Epithelial cell of prostate (primary cell): Measurements from ENCODE around the gene NCAM2.

ENCODE experiments used
- DNase-seq: peaks from one replicate; pipeline ENCODE4 v3.0.0-alpha.2; 2011; ENCODE audit warnings: low read depth, low spot score
- H3K27ac ChIP-seq: fragments of 450-650 bp; 2 replicates; pipeline ENCODE4 v1.5.1; 2017; ENCODE audit warnings: mild to moderate bottlenecking

NCAM2 gene

GRCh38 chr21:21025742-21026141, 27.5 kb downstream of the NCAM2 start:
- no peak for DNase-seq
- H3K27ac ChIP-seq, result no peak overlapping the region

- H3K27ac ChIP-seq, result no peak overlapping the region
- DNase-seq, result no peak
Observed at GRCh38 chr21:21028275-21028820, 30.1 kb downstream of the NCAM2 start.

- no peak for DNase-seq
- no peak overlapping the region for H3K27ac ChIP-seq
Observed at GRCh38 chr21:21029164-21029563, 31.0 kb downstream of the NCAM2 start.

GRCh38 chr21:21030311-21030710, 32.1 kb downstream of the NCAM2 start:
- no peak overlapping the region for H3K27ac ChIP-seq
- DNase-seq, result no peak

- no peak for DNase-seq
- no peak overlapping the region for H3K27ac ChIP-seq
Observed at GRCh38 chr21:21034036-21034435, 35.8 kb downstream of the NCAM2 start.

GRCh38 chr21:21039624-21040170, 41.5 kb downstream of the NCAM2 start:
- no peak for DNase-seq
- no peak overlapping the region for H3K27ac ChIP-seq

GRCh38 chr21:21045518-21045917, 47.3 kb downstream of the NCAM2 start:
- H3K27ac ChIP-seq, result no peak overlapping the region
- DNase-seq, result no peak

- no peak for DNase-seq
- no peak overlapping the region for H3K27ac ChIP-seq
Observed at GRCh38 chr21:21046063-21046462, 47.9 kb downstream of the NCAM2 start.

GRCh38 chr21:21051109-21052055, 53.2 kb downstream of the NCAM2 start:
- no peak for DNase-seq
- no peak overlapping the region for H3K27ac ChIP-seq

- no peak for DNase-seq
- H3K27ac ChIP-seq, result no peak overlapping the region
Observed at GRCh38 chr21:21052672-21053071, 54.5 kb downstream of the NCAM2 start.

GRCh38 chr21:21057349-21058062, 59.3 kb downstream of the NCAM2 start:
- no peak for DNase-seq
- no peak overlapping the region for H3K27ac ChIP-seq

- no peak for DNase-seq
Observed at GRCh38 chr21:21063828-21064227, 65.6 kb downstream of the NCAM2 start.

GRCh38 chr21:21064353-21064752, 66.1 kb downstream of the NCAM2 start:
- H3K27ac ChIP-seq, result no peak overlapping the region
- no peak for DNase-seq

More at GRCh38 chr21:21063828-21064227, 65.6 kb downstream of the NCAM2 start:
- H3K27ac ChIP-seq, result no peak overlapping the region

- no peak overlapping the region for H3K27ac ChIP-seq
- DNase-seq, result no peak
Observed at GRCh38 chr21:21067375-21067774, 69.2 kb downstream of the NCAM2 start.

GRCh38 chr21:21074305-21074704, 76.1 kb downstream of the NCAM2 start:
- DNase-seq, result no peak
- no peak overlapping the region for H3K27ac ChIP-seq

GRCh38 chr21:21076051-21076450, 77.8 kb downstream of the NCAM2 start:
- DNase-seq, result no peak
- H3K27ac ChIP-seq, result no peak overlapping the region

GRCh38 chr21:21076491-21076890, 78.3 kb downstream of the NCAM2 start:
- no peak for DNase-seq
- H3K27ac ChIP-seq, result no peak overlapping the region

- no peak for DNase-seq
- no peak overlapping the region for H3K27ac ChIP-seq
Observed at GRCh38 chr21:21079646-21080045, 81.4 kb downstream of the NCAM2 start.

GRCh38 chr21:21084179-21084578, 86.0 kb downstream of the NCAM2 start:
- H3K27ac ChIP-seq, result no peak overlapping the region
- no peak for DNase-seq

- H3K27ac ChIP-seq, result no peak overlapping the region
- DNase-seq, result no peak
Observed at GRCh38 chr21:21085206-21085605, 87.0 kb downstream of the NCAM2 start.

- no peak for DNase-seq
- no peak overlapping the region for H3K27ac ChIP-seq
Observed at GRCh38 chr21:21096956-21097355, 98.7 kb downstream of the NCAM2 start.
